GM18519 (cell line): ENCODE results near the gene PSMA5.
"Not testable (repeated sequence)": the region's sequence is repeated elsewhere in the genome, so short reads cannot be mapped to it uniquely, and the experiment has no call there.

ENCODE experiments used
- ATAC-seq: cut with Tn5 transposase; IDR thresholded peaks from one replicate; pipeline ENCODE4 v1.9.1; 2021; ENCODE audit warnings: mild to moderate bottlenecking, moderate library complexity; ENCODE audit not compliant: unreplicated experiment, low FRiP score

Gene PSMA5

DNA sequence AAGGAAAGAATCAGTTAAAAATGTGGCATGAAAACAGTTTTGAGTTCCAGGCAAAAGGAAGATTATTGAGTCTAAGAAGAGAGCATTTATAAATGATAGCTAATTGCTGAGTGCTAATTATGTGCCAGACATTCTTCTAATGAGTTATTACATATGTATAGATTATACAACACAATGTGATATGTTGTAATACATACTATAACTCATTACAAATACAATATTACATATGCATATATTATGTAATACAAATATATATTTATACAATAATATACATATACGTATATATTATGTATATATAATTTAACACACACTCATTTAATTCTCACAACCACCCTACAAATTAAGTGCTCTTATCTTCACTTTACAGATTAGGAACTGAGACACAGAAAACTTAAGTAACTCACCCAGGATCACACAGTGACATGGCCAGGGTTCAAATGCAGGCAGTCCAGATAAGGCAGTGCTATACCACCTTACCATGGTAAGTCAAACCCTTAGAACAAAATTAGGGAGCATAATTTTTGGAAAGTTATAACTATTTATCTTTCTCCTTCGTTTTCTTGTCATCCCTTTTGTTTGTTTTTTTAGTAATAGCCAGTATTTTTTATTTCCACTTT is 32.5 kb downstream of the PSMA5 start:
- ATAC-seq: no peak

- ATAC-seq: no peak
Observed at GRCh38 chr1:109392788-109393616, 33.2 kb downstream of the PSMA5 start.

GRCh38 chr1:109392037-109392787 is 34.0 kb downstream of the PSMA5 start:
- ATAC-seq: peak; percentile 9

GRCh38 chr1:109391626-109392025 is 34.6 kb downstream of the PSMA5 start:
- peak; percentile 70 for ATAC-seq

DNA sequence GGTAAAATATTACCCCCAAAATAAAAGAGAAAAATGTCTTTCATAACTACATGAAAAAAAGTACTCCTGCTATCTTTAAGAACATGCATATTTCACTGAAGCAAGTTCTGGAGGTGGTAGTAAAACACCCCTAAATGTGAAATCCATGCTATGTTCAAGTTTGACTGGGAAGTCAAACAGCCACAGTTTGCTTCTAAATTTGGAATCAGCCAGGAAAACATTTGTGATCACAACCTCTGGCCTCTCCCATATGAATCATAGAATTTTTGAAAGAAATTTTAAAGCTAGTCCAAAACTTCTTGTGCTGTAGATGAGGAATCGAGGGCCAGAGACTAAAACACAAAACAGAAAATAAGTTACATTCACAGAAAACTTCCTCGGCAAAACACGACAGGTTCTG is 35.1 kb downstream of the PSMA5 start:
- no peak for ATAC-seq

DNA sequence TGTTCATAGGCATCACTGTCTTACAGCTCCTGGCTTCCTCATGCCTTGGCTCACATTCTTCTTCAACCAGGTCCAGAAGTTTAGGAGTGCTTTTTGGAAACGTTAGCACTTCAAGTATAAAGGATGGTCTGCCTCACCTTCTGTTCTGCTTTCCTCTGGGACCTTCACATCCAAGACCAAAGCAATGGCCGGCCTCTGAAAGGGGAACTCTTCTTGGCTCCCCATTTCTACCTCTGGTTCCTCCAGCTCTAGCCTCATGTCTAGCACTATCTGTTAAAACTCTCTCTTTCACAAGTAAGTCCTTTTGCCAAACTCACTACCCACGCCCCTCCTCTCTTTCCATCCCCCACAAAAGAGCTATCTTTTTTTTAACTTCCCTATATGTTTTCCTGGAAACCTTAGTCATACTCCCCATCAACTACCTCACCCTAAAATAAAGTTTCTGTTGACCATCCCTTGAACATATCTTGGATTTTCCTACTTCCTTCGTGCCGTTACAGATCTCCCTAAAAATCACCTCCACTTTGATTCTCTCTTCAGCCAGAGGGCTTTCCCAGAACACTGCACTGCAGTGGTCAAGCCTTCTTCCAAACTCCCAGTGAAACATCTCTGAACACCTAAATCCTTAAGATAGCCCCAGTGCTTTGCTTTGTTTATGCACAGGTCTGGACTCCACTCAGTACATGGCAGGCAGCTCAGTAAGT is 36.5 kb downstream of the PSMA5 start:
- no peak for ATAC-seq

- no peak for ATAC-seq
Observed at GRCh38 chr1:109388884-109389637, 37.2 kb downstream of the PSMA5 start.

- no peak for ATAC-seq
Observed at GRCh38 chr1:109388208-109388711, 38.0 kb downstream of the PSMA5 start.

- no peak for ATAC-seq
Observed at GRCh38 chr1:109386054-109386717, 40.1 kb downstream of the PSMA5 start.

DNA sequence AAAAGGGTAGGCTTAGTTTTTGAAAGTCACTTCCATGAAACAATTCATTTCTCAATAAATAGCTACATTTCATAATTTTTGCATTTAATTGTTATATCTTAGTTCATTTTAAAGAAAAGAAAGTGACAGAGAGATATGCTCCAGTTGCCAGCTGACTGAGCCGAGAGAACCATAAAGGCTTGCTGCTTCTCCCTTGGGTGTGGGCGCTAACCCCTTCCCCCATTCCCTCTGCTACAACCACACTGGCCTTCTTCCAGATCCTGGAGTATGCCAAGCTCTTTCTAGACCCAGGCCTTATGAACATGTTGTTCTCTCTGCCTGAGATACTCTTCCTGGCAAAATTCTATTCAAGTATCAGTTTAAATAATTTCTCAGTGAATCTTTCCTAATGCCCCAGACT is 40.8 kb downstream of the PSMA5 start:
- no peak for ATAC-seq

- ATAC-seq: no peak
Observed at GRCh38 chr1:109383854-109384253, 42.4 kb downstream of the PSMA5 start.

DNA sequence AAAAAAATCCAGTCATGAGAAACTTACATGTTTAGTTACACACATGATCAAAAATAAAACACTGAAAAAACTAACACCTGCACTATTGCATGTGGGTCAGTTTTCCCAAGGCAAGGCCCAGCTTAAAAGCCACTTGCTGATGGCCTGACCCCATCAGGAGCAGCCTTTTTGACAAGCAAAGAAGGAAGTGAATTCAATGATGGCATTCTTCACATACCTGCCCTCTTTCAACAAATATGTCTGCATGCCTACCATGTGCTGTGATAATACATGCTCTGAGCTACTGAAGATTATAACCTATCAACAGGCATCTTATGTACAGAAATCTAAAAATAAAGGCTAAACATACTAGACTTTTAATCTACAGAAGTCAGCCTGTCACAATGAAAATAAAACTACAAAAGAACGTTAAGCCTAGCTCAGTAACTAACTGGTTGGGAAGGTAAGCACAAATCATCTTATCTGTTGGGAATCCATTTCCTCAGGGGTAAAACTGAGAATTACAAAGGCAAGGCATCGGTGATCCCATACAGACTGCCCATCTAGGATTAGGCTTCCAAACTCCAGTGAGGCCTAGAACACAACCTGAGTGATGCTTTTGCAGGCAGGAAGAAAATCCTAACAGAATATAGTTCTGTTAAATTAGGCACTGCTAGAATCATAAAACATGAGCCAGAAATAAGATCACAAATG is 43.0 kb downstream of the PSMA5 start:
- no peak for ATAC-seq

GRCh38 chr1:109381573-109381972 is 44.7 kb downstream of the PSMA5 start:
- ATAC-seq: no peak

- ATAC-seq: no peak
Observed at GRCh38 chr1:109379907-109380306, 46.3 kb downstream of the PSMA5 start.

DNA sequence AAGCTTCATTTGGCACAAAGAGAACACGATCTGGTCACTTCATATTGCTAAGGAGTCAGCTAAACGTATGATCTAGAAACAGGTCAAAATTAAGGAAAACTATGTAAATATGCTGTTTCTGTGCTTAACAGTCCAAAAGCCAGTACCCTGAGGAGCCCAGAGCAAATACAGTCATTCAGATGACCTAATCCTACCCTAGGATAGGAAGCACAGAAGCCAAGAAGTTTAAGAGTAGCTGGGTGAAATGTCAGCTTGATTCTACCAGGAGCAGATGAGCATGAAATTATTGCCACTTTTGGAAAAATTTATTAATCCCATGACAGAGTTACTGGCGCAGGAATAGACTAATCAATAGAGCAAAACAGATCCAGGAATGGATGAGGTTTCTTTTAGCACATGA is 46.8 kb downstream of the PSMA5 start:
- ATAC-seq: no peak

DNA sequence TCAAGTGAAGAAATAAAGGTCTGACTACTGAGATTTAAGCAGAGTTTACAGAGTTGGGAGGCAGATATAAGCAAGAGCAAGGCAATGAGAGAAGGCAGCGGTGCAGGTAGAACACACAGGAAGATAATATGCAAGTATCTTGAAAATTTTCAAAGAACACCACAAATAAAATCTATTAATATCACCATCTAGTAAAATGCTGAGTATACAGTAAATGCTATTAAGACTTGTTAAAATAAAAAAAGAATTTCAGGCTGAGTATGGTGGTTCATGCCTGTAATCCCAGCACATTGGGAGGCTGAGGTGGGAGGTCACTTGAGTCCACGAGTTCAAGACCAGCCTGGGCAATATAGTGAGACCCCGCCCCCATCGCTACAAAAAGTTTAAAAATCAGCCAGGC is 48.5 kb downstream of the PSMA5 start:
- no peak for ATAC-seq

DNA sequence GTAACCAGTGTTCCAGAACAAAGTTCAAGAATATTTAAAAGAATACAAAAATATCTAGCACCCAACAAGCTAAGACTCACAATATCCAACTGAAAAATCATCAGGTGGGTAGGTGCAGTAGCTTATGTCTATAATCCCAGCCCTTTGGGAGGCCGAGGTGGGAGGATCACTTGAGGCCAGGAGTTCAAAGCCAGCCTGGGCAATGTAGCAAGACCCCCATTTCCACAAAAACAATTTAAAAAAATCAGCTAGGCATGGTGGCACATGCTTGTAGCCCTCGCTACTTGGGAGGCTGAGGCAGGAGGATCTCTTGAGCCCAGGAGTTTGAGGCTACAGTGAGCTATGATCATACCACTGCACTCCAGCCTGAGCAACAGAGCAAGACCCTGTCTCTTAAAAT is 52.6 kb downstream of the PSMA5 start:
- not testable (repeated sequence) for ATAC-seq

DNA sequence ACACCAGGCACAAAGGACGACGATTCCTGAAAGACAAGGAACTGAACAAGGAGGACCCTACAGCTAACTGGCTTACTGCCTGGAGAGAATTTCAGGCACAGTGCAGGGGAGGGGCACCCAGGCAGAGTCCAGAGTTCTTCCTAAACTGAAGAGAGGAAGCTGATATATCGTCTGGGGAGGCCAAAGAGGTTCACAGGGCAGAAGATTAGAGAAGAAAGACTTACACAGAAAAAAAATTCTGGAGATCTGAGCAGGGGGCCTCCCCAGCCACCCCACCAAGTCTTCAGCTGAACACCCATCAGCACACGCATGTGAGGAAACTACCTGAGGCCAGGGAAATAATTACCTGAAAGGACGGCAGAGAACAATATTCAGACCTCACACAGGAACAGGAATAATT is 53.1 kb downstream of the PSMA5 start:
- no peak for ATAC-seq

DNA sequence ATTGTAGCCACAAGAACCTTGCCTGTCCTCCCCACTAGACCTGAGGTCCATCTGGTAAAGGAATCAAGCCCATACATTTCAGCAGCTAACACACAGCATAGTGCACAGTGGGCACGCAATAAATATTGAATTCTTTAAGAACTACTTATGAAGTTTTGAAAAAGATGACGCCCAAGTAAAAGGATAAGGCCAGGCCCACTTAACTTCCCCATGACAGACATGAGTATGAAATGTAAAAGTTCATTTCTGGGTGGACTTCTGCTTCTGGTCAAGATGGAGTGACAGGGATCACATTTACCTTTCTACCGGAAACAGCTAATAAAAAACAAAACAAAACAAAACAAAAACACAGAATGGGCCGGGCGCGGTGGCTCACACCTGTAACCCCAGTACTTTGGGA is 54.0 kb downstream of the PSMA5 start:
- ATAC-seq: no peak
